Mammary epithelial cell (primary cell): ENCODE measurements around the gene ROBO4.

ENCODE experiments used
- CTCF ChIP-seq, 2 donors: IDR thresholded peaks in 1 of 2; conservative IDR thresholded peaks in 1 of 2; 2 replicates each; pipeline ENCODE4 v1.5.1; 2011 to 2012; ENCODE audit warnings: inconsistent platforms in 2 of 2, low read length in 2 of 2, mild to moderate bottlenecking in 2 of 2, control low read depth in 1 of 2, low read depth in 1 of 2; ENCODE audit not compliant: insufficient read depth in 1 of 2; ENCODE audit errors: extremely low read depth in 1 of 2
- EZH2 ChIP-seq: IDR thresholded peaks from 2 replicates; pipeline ENCODE4 v1.6.1; 2012; ENCODE audit warnings: low read length, inconsistent platforms, borderline replicate concordance

- TF ChIP-seq CTCF (conservative IDR thresholded peaks at IDR 0.05 in 1 of 2, IDR thresholded peaks at IDR 0.05 in 1 of 2; ENCODE audit: extremely low read depth in 1 of 2, insufficient read depth in 1 of 2, low read depth in 1 of 2, low read length in 2 of 2) (no peak), EZH2 (no peak)
Observed at GRCh38 chr11:124918950-124919349, 21.3 kb upstream of the ROBO4 start, which contains the start of gene HEPN1.
